Trophoblast cell (in vitro differentiated cells and primary cell): ENCODE results near the gene ASCC1.
A peak's percentile ranks its signal among the peaks of the same experiment; 100 is the strongest.

Experiments used
- DNase-seq, 2 donors: peaks; one replicate each; pipeline ENCODE4 v3.0.0-alpha.2; 2016
- H2AFZ ChIP-seq: 2 replicates; pipeline ENCODE4 v1.6.1; 2013; ENCODE audit warnings: low read length, moderate library complexity, mild to moderate bottlenecking; ENCODE audit not compliant: insufficient read depth, poor library complexity
- H2AK5ac ChIP-seq: 2 replicates; pipeline ENCODE4 v1.6.1; 2013; ENCODE audit warnings: mild to moderate bottlenecking, low read length
- H2BK120ac ChIP-seq: 2 replicates; pipeline ENCODE4 v1.6.1; 2013; ENCODE audit warnings: low read length, mild to moderate bottlenecking, moderate library complexity; ENCODE audit not compliant: insufficient read depth, poor library complexity
- H2BK12ac ChIP-seq: 2 replicates; pipeline ENCODE4 v1.6.1; 2013; ENCODE audit warnings: mild to moderate bottlenecking, low read length, moderate library complexity
- H2BK5ac ChIP-seq: 2 replicates; pipeline ENCODE4 v1.6.1; 2013; ENCODE audit warnings: low read length, low read depth, moderate library complexity, mild to moderate bottlenecking; ENCODE audit not compliant: poor library complexity
- H3K14ac ChIP-seq: 2 replicates; pipeline ENCODE4 v1.6.1; 2013; ENCODE audit warnings: mild to moderate bottlenecking, low read length
- H3K18ac ChIP-seq: 2 replicates; pipeline ENCODE4 v1.6.1; 2013; ENCODE audit warnings: mild to moderate bottlenecking, low read length
- H3K23ac ChIP-seq: 2 replicates; pipeline ENCODE4 v1.6.1; 2013; ENCODE audit warnings: low read length
- H3K27ac ChIP-seq: 2 replicates; pipeline ENCODE4 v1.5.1; 2013; ENCODE audit warnings: low read depth, mild to moderate bottlenecking, inconsistent platforms, low read length, moderate library complexity
- H3K27me3 ChIP-seq: 2 replicates; pipeline ENCODE4 v1.6.1; 2013; ENCODE audit warnings: inconsistent platforms, mild to moderate bottlenecking, low read length, moderate library complexity; ENCODE audit not compliant: insufficient read depth
- H3K36me3 ChIP-seq, 2 experiments: 1 replicate in 1 of 2; 2 replicates in 1 of 2; pipeline ENCODE4 v1.6.1; 2013; ENCODE audit warnings: low read length in 2 of 2, mild to moderate bottlenecking in 2 of 2, moderate library complexity in 1 of 2; ENCODE audit not compliant: insufficient read depth in 2 of 2, control insufficient read depth in 1 of 2
- H3K4ac ChIP-seq: 2 replicates; pipeline ENCODE4 v1.6.1; 2013; ENCODE audit warnings: low read depth, mild to moderate bottlenecking, low read length, moderate library complexity
- H3K4me1 ChIP-seq, 2 experiments: 1 replicate in 1 of 2; 2 replicates in 1 of 2; pipeline ENCODE4 v1.6.1; 2013; ENCODE audit warnings: low read length in 2 of 2, mild to moderate bottlenecking in 2 of 2, moderate library complexity in 1 of 2; ENCODE audit not compliant: insufficient read depth in 2 of 2, control insufficient read depth in 1 of 2
- H3K4me2 ChIP-seq: 2 replicates; pipeline ENCODE4 v1.6.1; 2013; ENCODE audit warnings: inconsistent platforms, mild to moderate bottlenecking, low read length, moderate library complexity
- H3K4me3 ChIP-seq: 2 replicates; pipeline ENCODE4 v1.5.1; 2013; ENCODE audit warnings: mild to moderate bottlenecking, low read depth, low read length, inconsistent platforms
- H3K79me1 ChIP-seq: one replicate; pipeline ENCODE4 v1.6.1; 2013; ENCODE audit warnings: low read length
- H3K79me2 ChIP-seq: 2 replicates; pipeline ENCODE4 v1.6.1; 2013; ENCODE audit warnings: low read length, mild to moderate bottlenecking; ENCODE audit not compliant: control insufficient read depth, insufficient read depth, poor library complexity
- H3K9ac ChIP-seq: 2 replicates; pipeline ENCODE4 v1.6.1; 2013; ENCODE audit warnings: mild to moderate bottlenecking, low read length
- H3K9me3 ChIP-seq: 2 replicates; pipeline ENCODE4 v1.6.1; 2013; ENCODE audit warnings: low read depth, mild to moderate bottlenecking, control low read depth, inconsistent platforms, low read length; ENCODE audit not compliant: insufficient read depth
- H4K12ac ChIP-seq: 2 replicates; pipeline ENCODE4 v1.6.1; 2013; ENCODE audit warnings: low read depth, mild to moderate bottlenecking, low read length, moderate library complexity
- H4K8ac ChIP-seq: 2 replicates; pipeline ENCODE4 v1.6.1; 2013; ENCODE audit warnings: low read depth, mild to moderate bottlenecking, low read length, moderate library complexity
- H4K91ac ChIP-seq: one replicate; pipeline ENCODE4 v1.6.1; 2013; ENCODE audit warnings: low read depth, mild to moderate bottlenecking, low read length, moderate library complexity
- WGBS: extraction: QIAGEN DNeasy Blood & Tissue Kit; methylation state at CpG from one replicate; pipeline ENCODE4 v1.1.7; 2013; ENCODE audit warnings: missing lambda C conversion rate; ENCODE audit not compliant: insufficient read length, insufficient coverage; ENCODE audit errors: extremely low coverage; 5-methylcytosine and 5-hydroxymethylcytosine counted together

ASCC1 gene

DNA sequence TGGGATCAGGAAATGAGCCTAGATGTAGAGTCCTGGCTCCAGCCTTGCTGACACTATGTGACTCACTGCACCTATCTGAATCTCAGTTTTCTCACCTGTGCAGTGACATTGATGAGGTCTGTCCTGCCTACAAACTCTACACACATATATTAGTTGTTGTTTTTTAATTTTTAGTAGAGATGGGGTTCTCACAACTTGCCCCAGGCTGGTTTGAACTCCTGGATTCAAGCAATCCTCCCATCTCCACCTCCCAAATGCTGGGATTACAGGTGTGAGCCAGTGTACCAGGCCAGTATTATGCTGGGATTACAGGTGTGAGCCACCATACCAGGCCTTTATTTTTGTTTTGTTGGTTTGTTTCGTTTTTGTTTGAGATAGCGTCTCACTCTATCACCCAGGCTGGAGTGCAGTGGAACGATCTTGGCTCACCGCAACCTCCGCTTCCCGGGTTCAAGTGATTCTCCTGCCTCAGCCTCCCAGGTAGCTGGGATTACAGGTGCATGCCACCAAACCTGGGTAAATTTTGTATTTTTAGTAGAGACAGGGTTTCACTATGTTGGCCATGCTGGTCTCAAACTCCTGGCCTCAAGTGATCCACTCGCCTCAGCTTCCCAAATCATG is 45.8 kb upstream of the ASCC1 start:
- peak in 1 of 2 donors; percentile 19 for DNase-seq
- peaks cover 29% of the 10 kb centered on the region for H3K79me1 ChIP-seq
- H3K4me2 ChIP-seq = peak overlapping the region; percentile 71
- no peak overlapping the region for H3K9ac ChIP-seq
- H4K8ac ChIP-seq = no peak overlapping the region
- no peaks in the 10 kb centered on the region for H3K27me3 ChIP-seq
- peak overlapping the region; percentile 92 for H2BK120ac ChIP-seq
- peak overlapping the region; percentile 88 for H2BK5ac ChIP-seq
- H2AFZ ChIP-seq = no peak overlapping the region
- H3K23ac ChIP-seq = no peak overlapping the region
- H3K36me3 ChIP-seq = no peaks in the 10 kb centered on the region
- peak overlapping the region; percentile 97 for H3K27ac ChIP-seq
- H2AK5ac ChIP-seq = no peak overlapping the region
- no peak overlapping the region for H3K18ac ChIP-seq
- peaks cover 30 to 36% of the 10 kb centered on the region in 2 experiments for H3K4me1 ChIP-seq
- no peak overlapping the region for H3K4ac ChIP-seq
- H3K14ac ChIP-seq = no peak overlapping the region
- no peak overlapping the region for H4K12ac ChIP-seq
- no peak overlapping the region for H3K4me3 ChIP-seq
- H4K91ac ChIP-seq = peak overlapping the region; percentile 93
- no peak overlapping the region for H2BK12ac ChIP-seq
- H3K79me2 ChIP-seq = peaks cover 5% of the 10 kb centered on the region
- WGBS = no CpG with 5 or more reads among the region's 7 CpGs
- H3K9me3 ChIP-seq = peaks cover 3% of the 10 kb centered on the region

DNA sequence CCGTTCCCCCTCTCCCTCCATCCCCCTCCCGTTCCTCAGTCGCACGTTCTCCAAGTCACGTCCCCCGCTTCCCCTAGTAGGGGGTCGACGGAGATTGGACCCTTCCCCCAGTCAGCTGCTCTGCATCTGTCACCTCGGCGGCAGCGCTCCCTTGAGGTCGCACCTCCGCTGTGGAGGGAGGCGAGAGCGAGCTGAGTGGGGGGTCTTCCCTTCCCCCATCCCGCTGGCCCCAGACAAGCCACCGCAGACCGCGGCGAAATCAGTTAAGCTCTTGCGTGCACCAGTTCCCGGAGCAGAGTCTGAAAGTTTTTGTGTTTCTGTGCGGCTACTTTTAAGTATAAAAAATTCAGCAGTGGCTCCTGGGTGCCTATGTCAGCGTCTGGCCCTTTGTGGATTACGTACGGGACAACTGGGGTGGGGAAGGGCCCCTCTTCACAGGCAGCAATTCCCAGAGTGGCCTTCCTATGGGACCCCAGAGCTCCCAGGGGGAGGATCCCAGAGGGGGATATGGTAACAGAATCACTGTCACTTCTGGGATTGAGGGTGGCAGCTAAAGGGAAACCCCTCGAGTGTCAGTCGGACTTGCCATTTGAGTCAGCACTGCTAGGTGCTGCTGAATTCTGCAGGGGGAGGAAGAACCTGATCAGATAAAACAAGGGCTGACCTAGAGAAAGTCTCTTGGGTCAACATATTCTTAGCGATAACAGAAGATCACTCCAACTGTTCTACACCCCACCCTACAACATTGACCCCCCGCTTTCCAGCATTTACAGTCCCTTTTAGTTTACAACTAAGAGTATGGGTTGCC is 45.1 kb upstream of the ASCC1 start:
- Histone ChIP-seq H2AFZ (peak overlapping the region; percentile 72), H3K9me3 (peaks cover 3% of the 10 kb centered on the region), H3K23ac (no peak overlapping the region), H3K4me2 (peak overlapping the region; percentile 71), H2AK5ac (peak overlapping the region; percentile 65), H3K27ac (peak overlapping the region; percentile 97), H3K27me3 (no peaks in the 10 kb centered on the region), H4K91ac (peak overlapping the region; percentile 93), H3K4me3 (peak overlapping the region; percentile 72), H3K4me1 (peaks cover 30 to 38% of the 10 kb centered on the region in 2 experiments), H3K36me3 (no peaks in the 10 kb centered on the region), H3K4ac (peak overlapping the region; percentile 81), H3K14ac (peak overlapping the region; percentile 91), H4K8ac (peak overlapping the region; percentile 93), H4K12ac (peak overlapping the region; percentile 78), H3K79me2 (peaks cover 5% of the 10 kb centered on the region), H2BK12ac (peak overlapping the region; percentile 86), H2BK5ac (peak overlapping the region; percentile 88), H2BK120ac (peak overlapping the region; percentile 92), H3K18ac (peak overlapping the region; percentile 94), H3K79me1 (peaks cover 29% of the 10 kb centered on the region), H3K9ac (peak overlapping the region; percentile 10)
- peak; percentile 13 to 36 for DNase-seq
- WGBS = no CpG with 5 or more reads among the region's 30 CpGs

DNA sequence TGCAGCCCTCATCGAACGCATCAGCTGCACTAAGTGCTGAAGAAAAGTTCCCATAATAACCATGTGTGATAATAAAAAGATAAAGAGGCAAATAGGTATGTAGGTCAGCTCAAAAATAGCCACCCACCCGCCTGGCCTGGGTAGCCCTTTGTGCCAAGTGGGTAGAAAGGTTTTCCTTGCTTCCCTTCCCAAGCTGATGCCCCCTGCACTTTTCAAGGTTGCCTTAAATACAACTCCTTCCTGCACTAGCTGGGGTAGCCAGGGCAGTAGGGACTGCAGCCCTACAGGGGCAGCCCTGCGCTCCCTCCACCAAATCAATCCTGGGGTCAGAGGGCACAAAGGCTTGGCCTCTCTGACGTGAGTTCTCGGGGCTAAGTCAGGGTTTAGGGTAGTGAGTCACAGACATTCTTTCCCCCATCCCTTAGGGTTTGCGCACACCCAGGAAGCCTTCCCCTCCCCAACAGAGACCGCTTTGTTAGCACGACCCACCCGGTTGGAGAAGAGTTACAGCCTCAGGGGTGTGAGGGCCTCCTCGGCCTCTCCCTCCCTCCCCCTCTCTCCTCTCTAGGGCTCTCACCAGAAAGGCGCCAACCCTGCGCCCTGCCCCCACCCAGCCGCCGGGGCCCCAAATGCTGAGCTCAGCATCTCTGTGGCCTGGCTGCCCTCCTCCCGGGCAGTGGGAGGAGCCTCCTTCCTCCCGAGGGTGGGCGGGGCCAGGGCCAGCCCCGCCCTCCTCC is 44.3 kb upstream of the ASCC1 start:
- Histone ChIP-seq H3K27ac (peak overlapping the region; percentile 97), H3K36me3 (no peaks in the 10 kb centered on the region), H2BK120ac (peak overlapping the region; percentile 65), H3K79me2 (peaks cover 4% of the 10 kb centered on the region), H3K18ac (peak overlapping the region; percentile 59), H2BK5ac (peak overlapping the region; percentile 71), H3K4me2 (peak overlapping the region; percentile 71), H3K79me1 (peaks cover 23% of the 10 kb centered on the region), H2BK12ac (peak overlapping the region; percentile 15), H3K9me3 (no peaks in the 10 kb centered on the region), H3K4ac (peak overlapping the region; percentile 22), H3K23ac (no peak overlapping the region), H4K8ac (peak overlapping the region; percentile 50), H3K14ac (peak overlapping the region; percentile 13), H2AK5ac (peak overlapping the region; percentile 10), H3K4me1 (peaks cover 23 to 31% of the 10 kb centered on the region in 2 experiments), H3K9ac (no peak overlapping the region), H2AFZ (peak overlapping the region; percentile 51), H3K27me3 (no peaks in the 10 kb centered on the region), H4K12ac (peak overlapping the region; percentile 25), H4K91ac (peak overlapping the region; percentile 93), H3K4me3 (no peak overlapping the region)
- DNase-seq = peak; percentile 13 to 39
- WGBS = no CpG with 5 or more reads among the region's 19 CpGs

DNA sequence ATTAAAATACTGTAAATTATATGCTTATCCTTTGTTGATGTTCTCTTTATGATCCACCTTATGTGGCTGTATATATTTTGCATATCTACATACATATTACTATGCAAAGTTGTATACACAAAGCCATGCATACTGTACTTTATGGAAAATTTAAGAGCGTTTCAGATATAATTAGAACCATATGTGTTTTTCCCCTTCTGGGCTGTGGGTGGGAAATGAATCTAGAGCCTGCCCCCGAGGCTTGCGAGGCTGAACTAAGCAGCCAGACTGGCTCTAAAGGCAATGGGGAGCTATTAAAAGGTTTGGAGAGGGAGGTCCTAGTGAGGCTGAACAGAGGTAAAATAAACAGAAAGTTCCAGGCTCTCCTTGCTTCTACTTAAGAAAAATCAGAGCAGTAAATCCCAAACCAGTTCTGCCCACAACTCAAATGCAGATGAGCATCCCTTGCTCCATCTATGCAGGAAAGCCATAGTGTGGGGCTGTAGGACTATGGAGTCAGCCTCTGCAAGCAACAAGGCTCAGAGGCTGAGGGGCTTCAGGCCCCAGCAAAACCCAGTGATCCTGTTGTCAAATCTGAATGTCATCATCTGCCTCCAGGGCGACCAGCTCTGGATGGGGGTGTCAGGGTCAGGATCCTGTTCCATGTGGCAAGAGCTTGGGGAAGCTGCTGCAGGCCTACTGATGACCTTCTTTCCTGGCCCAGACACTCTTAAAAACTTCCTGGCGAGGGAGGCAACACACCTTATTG is 43.6 kb upstream of the ASCC1 start:
- no peak overlapping the region for H3K23ac ChIP-seq
- WGBS = no CpG with 5 or more reads among the region's 5 CpGs
- H4K91ac ChIP-seq = peak overlapping the region; percentile 93
- H4K12ac ChIP-seq = no peak overlapping the region
- peak overlapping the region; percentile 50 for H2AK5ac ChIP-seq
- peak overlapping the region; percentile 17 for H3K9ac ChIP-seq
- H3K9me3 ChIP-seq = no peaks in the 10 kb centered on the region
- peaks cover 25 to 36% of the 10 kb centered on the region in 2 experiments for H3K4me1 ChIP-seq
- H3K36me3 ChIP-seq = no peaks in the 10 kb centered on the region
- H3K79me1 ChIP-seq = peaks cover 28% of the 10 kb centered on the region
- peaks cover 4% of the 10 kb centered on the region for H3K79me2 ChIP-seq
- H4K8ac ChIP-seq = peak overlapping the region; percentile 50
- H3K4me2 ChIP-seq = peak overlapping the region; percentile 53
- H3K27me3 ChIP-seq = no peaks in the 10 kb centered on the region
- DNase-seq = no peak
- peak overlapping the region; percentile 65 for H2BK120ac ChIP-seq
- H3K18ac ChIP-seq = peak overlapping the region; percentile 66
- H3K14ac ChIP-seq = peak overlapping the region; percentile 13
- no peak overlapping the region for H3K4me3 ChIP-seq
- peak overlapping the region; percentile 97 for H3K27ac ChIP-seq
- peak overlapping the region; percentile 71 for H2BK5ac ChIP-seq
- peak overlapping the region; percentile 10 for H3K4ac ChIP-seq
- peak overlapping the region; percentile 32 for H2AFZ ChIP-seq
- peak overlapping the region; percentile 15 for H2BK12ac ChIP-seq
